Endothelial cell of umbilical vein (primary cell): ENCODE results near the gene EXT2. TPM values are rescaled to one million over a fixed set of nuclear protein-coding genes. Genes with fewer than 3 reads are reported as not detected.

Experiments
- BruUV-seq: library from RNA; stranded (reverse); fragments of 400-500 nt; replicated peaks from 2 replicates; lab custom pipeline; 2021; lab: Mats Ljungman, UMichigan
- CTCF ChIA-PET: fragments of 300-600, 350-600 bp; sonication (Branson Sonifier 250); formaldehyde crosslinking; loops from one replicate; lab custom pipeline; 2021; ENCODE audit warnings: antibody characterized with exemption, inconsistent platforms; lab: Charles Lee
- POLR2A ChIA-PET: fragments of 300-600, 350-600 bp; sonication (Branson Sonifier 250); formaldehyde crosslinking; loops from one replicate; lab custom pipeline; 2021; ENCODE audit warnings: antibody characterized with exemption, inconsistent platforms; lab: Charles Lee
- DNase-seq: peaks from one replicate; pipeline ENCODE4 v3.0.0-alpha.2; 2011; ENCODE audit warnings: low read depth, low spot score
- FAIRE-seq: peaks from 2 replicates; lab custom pipeline; 2011; peaks lifted over from hg19 to GRCh38; lab: Jason Lieb, UNC
- H2AFZ ChIP-seq: 2 replicates; pipeline ENCODE4 v1.6.0; 2012; ENCODE audit warnings: low read depth, low read length, control low read depth, inconsistent platforms
- H3K27ac ChIP-seq: 2 replicates; pipeline ENCODE4 v1.5.1; 2011; ENCODE audit warnings: low read depth, mild to moderate bottlenecking, control low read depth, low read length, moderate library complexity; ENCODE audit not compliant: insufficient read depth
- H3K27me3 ChIP-seq, 2 experiments: 2 replicates each; pipeline versions ENCODE4 v1.6.0 to v1.6.1; 2011; ENCODE audit warnings: low read length in 2 of 2, mixed read lengths in 1 of 2; ENCODE audit not compliant: control insufficient read depth in 2 of 2, insufficient read depth in 2 of 2
- H3K36me3 ChIP-seq, 2 experiments: 2 replicates in 1 of 2; 3 replicates in 1 of 2; pipeline ENCODE4 v1.5.1; 2011; ENCODE audit warnings: low read length in 2 of 2, mild to moderate bottlenecking in 1 of 2, moderate library complexity in 1 of 2; ENCODE audit not compliant: control insufficient read depth in 2 of 2, insufficient read depth in 2 of 2; ENCODE audit errors: extremely low read depth in 1 of 2
- H3K4me1 ChIP-seq: 3 replicates; pipeline ENCODE4 v1.5.1; 2011; ENCODE audit warnings: mild to moderate bottlenecking, low read length; ENCODE audit not compliant: control insufficient read depth, insufficient read depth; ENCODE audit errors: extremely low read depth
- H3K4me2 ChIP-seq: 2 replicates; pipeline ENCODE4 v1.6.1; 2011; ENCODE audit warnings: low read length, control low read depth, mixed read lengths; ENCODE audit not compliant: insufficient read depth
- H3K4me3 ChIP-seq, 3 experiments: fragments of 200-600 bp in 1 of 3; sonication (generic), shearing (Covaris generic) in 1 of 3; replicated peaks in 1 of 3; 2 replicates each; pipeline ENCODE4 v1.5.1; 2011 to 2016; ENCODE audit warnings: control low read depth in 3 of 3, low read length in 3 of 3, mild to moderate bottlenecking in 2 of 3, inconsistent platforms in 1 of 3, low read depth in 1 of 3, moderate library complexity in 1 of 3; ENCODE audit not compliant: insufficient read depth in 1 of 3
- H3K79me2 ChIP-seq: 2 replicates; pipeline ENCODE4 v1.6.0; 2012; ENCODE audit warnings: low read length, inconsistent platforms; ENCODE audit not compliant: control insufficient read depth, insufficient read depth
- H3K9ac ChIP-seq: replicated peaks from 2 replicates; pipeline ENCODE3; 2011; ENCODE audit warnings: low read length, control low read depth; ENCODE audit not compliant: insufficient read depth; ENCODE audit errors: extremely low read depth
- H3K9me1 ChIP-seq: replicated peaks from 3 replicates; pipeline ENCODE4 v1.6.0; 2011; ENCODE audit warnings: mild to moderate bottlenecking, low read length; ENCODE audit not compliant: control insufficient read depth, insufficient read depth; ENCODE audit errors: extremely low read depth
- H3K9me3 ChIP-seq: replicated peaks from 2 replicates; pipeline ENCODE4 v1.5.1; 2012; ENCODE audit warnings: low read length, inconsistent platforms; ENCODE audit not compliant: control insufficient read depth, insufficient read depth
- H4K20me1 ChIP-seq: replicated peaks from 2 replicates; pipeline ENCODE3; 2011; ENCODE audit warnings: mild to moderate bottlenecking, low read length; ENCODE audit not compliant: control insufficient read depth, insufficient read depth; ENCODE audit errors: extremely low read depth
- EZH2 ChIP-seq: IDR thresholded peaks from 2 replicates; pipeline ENCODE4 v1.6.1; 2012; ENCODE audit warnings: borderline replicate concordance, low read depth, mild to moderate bottlenecking, moderate library complexity, low read length, inconsistent platforms; ENCODE audit not compliant: severe bottlenecking
- FOS ChIP-seq: IDR thresholded peaks from 2 replicates; pipeline ENCODE4 v1.6.1; 2011; ENCODE audit warnings: mild to moderate bottlenecking, low read length, moderate library complexity, borderline replicate concordance; ENCODE audit not compliant: insufficient read depth
- GATA2 ChIP-seq: IDR thresholded peaks from 2 replicates; pipeline ENCODE4 v1.7.0; 2011; ENCODE audit warnings: low read depth, mild to moderate bottlenecking, moderate library complexity, mixed read lengths, low read length; ENCODE audit not compliant: insufficient read length, insufficient read depth
- POLR2A ChIP-seq: IDR thresholded peaks from 2 replicates; pipeline ENCODE4 v1.6.1; 2012; ENCODE audit warnings: low read depth, mild to moderate bottlenecking, control low read depth, low read length
- POLR2AphosphoS5 ChIP-seq: IDR thresholded peaks from 2 replicates; pipeline ENCODE4 v1.6.1; 2012; ENCODE audit warnings: low read depth, mild to moderate bottlenecking, control low read depth, low read length, moderate library complexity; ENCODE audit not compliant: insufficient read depth
- dilution Hi-C: fragments of 300-500 bp; cut with MboI; formaldehyde crosslinking; loops from one replicate; pipeline ENCODE4 v1.15.0; 2019; ENCODE audit warnings: low sequenced_read_pairs; ENCODE audit not compliant: extremely low pct_ligation_motif_present
- intact Hi-C: fragments of 100-400 bp; cut with micrococcal nuclease; formaldehyde crosslinking; loops from one replicate; pipeline ENCODE4 v1.10.0; 2022
- polyA plus RNA-seq, 4 experiments: library from polyadenylated mRNA; depleted of rRNA in 3 of 4; stranded (reverse) in 3 of 4; unstranded in 1 of 4; fragments of >200 nt; gene quantifications; 2 replicates each; pipeline versions ENCODE4 v1.2.1 to v1.2.3, GENCODE V29; 2011 to 2012; ENCODE audit warnings: missing spikeins in 1 of 4
- total RNA-seq: library from RNA; stranded (reverse); gene quantifications from 2 replicates; pipeline ENCODE4 v1.2.3, GENCODE V29; 2021
- TF ChIP-seq, protein P1 (sequence below): IDR thresholded peaks from 2 replicates; pipeline ENCODE4 v1.6.1; 2011; ENCODE audit not compliant: insufficient read depth, insufficient read length
- TF ChIP-seq, protein P2 (sequence below), 2 donors: IDR thresholded peaks; 1 replicate in 1 of 2; 2 replicates in 1 of 2; pipeline ENCODE4 v1.5.1; 2011; ENCODE audit warnings: low read length in 2 of 2, mild to moderate bottlenecking in 2 of 2, moderate library complexity in 2 of 2, control low read depth in 1 of 2, inconsistent platforms in 1 of 2, low read depth in 1 of 2; ENCODE audit not compliant: insufficient read depth in 1 of 2; ENCODE audit errors: extremely low read depth in 1 of 2

Gene EXT2
- total and polyA plus RNA-seq, 2 donors (not counting 3 experiments of a cell fraction or from before 2014, with no cell fraction given): 50.9 to 60.3 TPM

DNA sequence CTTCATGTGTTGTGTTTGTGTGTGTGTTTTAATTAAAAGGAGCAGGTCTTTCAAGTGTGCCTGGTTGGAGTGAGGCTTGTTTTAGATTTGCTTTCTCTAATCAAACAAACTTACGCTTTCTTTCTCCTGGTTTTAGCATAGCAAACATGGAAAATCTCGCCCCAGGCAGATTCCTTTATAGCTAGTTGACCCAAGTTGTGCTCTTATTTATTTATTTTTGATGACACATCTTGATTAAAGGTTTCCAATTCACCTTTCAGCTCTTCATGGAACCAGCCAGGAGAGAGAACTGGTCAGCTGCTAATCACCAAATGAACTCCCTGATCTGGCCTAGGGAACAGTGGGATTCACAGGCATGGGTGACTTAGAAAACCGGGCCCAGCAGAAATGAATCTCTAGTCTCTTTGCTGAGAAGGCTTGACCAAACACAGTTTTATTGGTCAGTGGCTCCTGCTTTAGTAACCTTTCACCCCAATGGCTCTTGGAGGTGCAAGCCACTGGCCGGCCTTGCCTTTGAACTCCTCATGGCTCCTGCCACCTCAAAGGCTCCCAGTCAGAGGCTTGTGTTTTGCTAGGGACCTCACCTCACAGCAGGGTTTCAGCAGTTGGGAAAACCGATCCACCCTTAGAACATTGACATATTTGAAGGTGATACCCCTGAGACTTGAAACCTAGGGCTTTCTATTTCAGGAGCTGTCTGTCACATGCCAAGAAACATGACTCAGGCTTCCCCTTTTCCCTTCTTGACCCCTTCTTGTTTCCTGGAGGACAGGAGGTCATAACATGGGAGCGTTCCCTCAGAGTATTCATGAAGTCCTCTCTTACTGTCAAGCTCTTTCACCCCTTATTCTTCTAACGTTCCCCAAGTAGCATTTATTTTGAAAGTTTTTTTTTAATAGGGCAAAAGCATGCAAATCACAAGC lies 48.8 kb downstream of the EXT2 start:
- H3K4me3 ChIP-seq: no peak overlapping the region
- ChIA-PET POLR2A (interaction anchor here (0.5 to 0.6 kb wide), 2 partner anchors 18 to 178 kb away, joined by 3 to 4 read pairs; no protein-coding TSS in a partner anchor), CTCF (interaction anchor here (1.0 to 3.4 kb wide), 4 partner anchors 11 to 142 kb away, joined by 3 to 13 read pairs (median 4); partner anchors contain the start of gene EXT2)
- intact Hi-C loops: no loop called here
- no peaks in the 10 kb centered on the region for H3K9me1 ChIP-seq
- peak; percentile 9 for TF ChIP-seq FOS
- TF ChIP-seq POLR2A: no peak
- no peak overlapping the region for H2AFZ ChIP-seq
- H3K36me3 ChIP-seq: no peaks in the 10 kb centered on the region
- peaks cover 4% of the 10 kb centered on the region for H3K4me1 ChIP-seq
- H3K79me2 ChIP-seq: no peaks in the 10 kb centered on the region
- no peak overlapping the region for H3K4me2 ChIP-seq
- no peaks in the 10 kb centered on the region for H3K9me3 ChIP-seq
- H3K9ac ChIP-seq: no peak overlapping the region
- DNase-seq (peak; percentile 26), FAIRE-seq (no peak)
- BruUV-seq: no TSS peak
- H3K27me3 ChIP-seq: no peaks in the 10 kb centered on the region
- dilution Hi-C loops: no loop called here
- H3K27ac ChIP-seq: no peak overlapping the region
- H4K20me1 ChIP-seq: no peaks in the 10 kb centered on the region

DNA sequence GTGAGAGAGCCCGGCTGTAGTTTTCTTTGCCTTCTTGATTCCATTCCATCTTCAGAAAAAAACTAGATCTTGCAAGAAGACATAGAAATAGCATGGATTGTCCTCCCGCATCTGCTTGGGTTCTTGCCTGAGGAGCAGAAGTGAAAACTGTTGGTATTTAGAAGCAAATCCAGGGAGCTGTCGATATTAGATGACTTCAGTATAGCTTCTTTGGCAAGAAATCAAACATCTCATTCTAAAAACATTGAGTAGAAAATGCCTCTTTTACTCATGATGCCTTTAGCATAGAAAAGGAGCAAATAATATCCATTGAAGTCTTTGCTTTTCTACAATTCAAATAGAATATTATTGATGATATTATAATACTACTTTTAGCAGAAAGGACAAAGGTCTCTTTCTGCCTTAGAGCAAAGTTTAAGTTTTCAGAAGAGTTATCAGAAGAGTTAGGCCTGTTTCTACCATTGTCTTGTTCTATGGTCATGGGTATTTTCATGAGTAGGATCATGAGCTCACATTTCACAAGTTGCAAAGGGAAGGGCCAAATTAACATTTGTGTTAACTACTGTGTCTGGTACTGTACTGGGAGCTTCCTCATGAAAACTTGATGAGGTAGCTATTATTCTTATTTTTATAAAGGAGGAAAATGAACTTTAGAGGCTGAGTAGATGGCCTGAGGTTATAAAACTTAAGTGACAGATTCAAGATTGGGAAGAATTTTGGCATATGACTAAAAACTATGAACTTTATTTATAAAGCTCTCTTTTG lies 49.7 kb downstream of the EXT2 start:
- TF ChIP-seq POLR2AphosphoS5: no peak
- TF ChIP-seq, protein P1, sequence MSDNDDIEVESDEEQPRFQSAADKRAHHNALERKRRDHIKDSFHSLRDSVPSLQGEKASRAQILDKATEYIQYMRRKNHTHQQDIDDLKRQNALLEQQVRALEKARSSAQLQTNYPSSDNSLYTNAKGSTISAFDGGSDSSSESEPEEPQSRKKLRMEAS: no peak
- no peak for TF ChIP-seq POLR2A
- no peak for TF ChIP-seq GATA2
- TF ChIP-seq FOS: no peak
- TF ChIP-seq, protein P2, sequence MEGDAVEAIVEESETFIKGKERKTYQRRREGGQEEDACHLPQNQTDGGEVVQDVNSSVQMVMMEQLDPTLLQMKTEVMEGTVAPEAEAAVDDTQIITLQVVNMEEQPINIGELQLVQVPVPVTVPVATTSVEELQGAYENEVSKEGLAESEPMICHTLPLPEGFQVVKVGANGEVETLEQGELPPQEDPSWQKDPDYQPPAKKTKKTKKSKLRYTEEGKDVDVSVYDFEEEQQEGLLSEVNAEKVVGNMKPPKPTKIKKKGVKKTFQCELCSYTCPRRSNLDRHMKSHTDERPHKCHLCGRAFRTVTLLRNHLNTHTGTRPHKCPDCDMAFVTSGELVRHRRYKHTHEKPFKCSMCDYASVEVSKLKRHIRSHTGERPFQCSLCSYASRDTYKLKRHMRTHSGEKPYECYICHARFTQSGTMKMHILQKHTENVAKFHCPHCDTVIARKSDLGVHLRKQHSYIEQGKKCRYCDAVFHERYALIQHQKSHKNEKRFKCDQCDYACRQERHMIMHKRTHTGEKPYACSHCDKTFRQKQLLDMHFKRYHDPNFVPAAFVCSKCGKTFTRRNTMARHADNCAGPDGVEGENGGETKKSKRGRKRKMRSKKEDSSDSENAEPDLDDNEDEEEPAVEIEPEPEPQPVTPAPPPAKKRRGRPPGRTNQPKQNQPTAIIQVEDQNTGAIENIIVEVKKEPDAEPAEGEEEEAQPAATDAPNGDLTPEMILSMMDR (IDR thresholded peaks at IDR 0.05; ENCODE audit: extremely low read depth in 1 of 2, insufficient read depth in 1 of 2, low read depth in 1 of 2, low read length in 2 of 2): no peak
- no peak for TF ChIP-seq EZH2
- Histone ChIP-seq H3K27me3 (no peaks in the 10 kb centered on the region), H3K9me1 (no peaks in the 10 kb centered on the region), H3K27ac (no peak overlapping the region), H2AFZ (no peak overlapping the region), H3K4me2 (no peak overlapping the region), H3K36me3 (no peaks in the 10 kb centered on the region), H3K4me3 (no peak overlapping the region), H3K9me3 (no peaks in the 10 kb centered on the region), H3K4me1 (peaks cover 7% of the 10 kb centered on the region), H4K20me1 (no peaks in the 10 kb centered on the region), H3K9ac (no peak overlapping the region), H3K79me2 (no peaks in the 10 kb centered on the region)
- no TSS peak for BruUV-seq
- CTCF ChIA-PET: interaction anchor here (1.0 to 3.4 kb wide), 3 partner anchors 12 to 141 kb away, joined by 3 to 13 read pairs (median 4); no protein-coding TSS in a partner anchor
- no peak for DNase-seq
- intact Hi-C loops: no loop called here
- dilution Hi-C loops: no loop called here
- FAIRE-seq: no peak
- POLR2A ChIA-PET: no interaction called here
